Measurements from ENCODE around the gene STRADA.
"Not testable (repeated sequence)": the region's sequence is repeated elsewhere in the genome, so short reads cannot be mapped to it uniquely, and the experiment has no call there.

STRADA gene

GRCh38 chr17:63754046-63754445 is 12.4 kb upstream of the STRADA start:
- DNase-seq: no peak

- DNase-seq: no peak
Measured at GRCh38 chr17:63753215-63753614, 11.6 kb upstream of the STRADA start.

DNA sequence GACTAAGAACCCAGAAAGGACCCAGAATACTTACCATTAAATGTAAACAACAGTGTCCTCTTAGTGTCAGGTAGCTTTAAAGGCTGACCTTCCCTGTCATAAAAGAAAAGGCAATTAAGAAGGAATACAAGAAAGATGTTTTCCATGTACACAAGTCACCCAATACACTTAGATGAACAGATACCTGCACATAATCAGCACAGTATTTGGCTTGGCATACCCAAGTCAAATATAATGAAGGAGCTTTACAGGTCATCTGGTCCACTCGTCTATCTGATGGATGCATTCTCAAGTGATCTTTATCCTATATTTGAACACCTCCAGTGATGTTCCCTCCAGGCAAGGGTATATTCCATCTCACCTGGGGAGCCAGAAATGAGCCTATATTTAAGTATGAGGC is 11.1 kb upstream of the STRADA start:
- DNase-seq: no peak

DNA sequence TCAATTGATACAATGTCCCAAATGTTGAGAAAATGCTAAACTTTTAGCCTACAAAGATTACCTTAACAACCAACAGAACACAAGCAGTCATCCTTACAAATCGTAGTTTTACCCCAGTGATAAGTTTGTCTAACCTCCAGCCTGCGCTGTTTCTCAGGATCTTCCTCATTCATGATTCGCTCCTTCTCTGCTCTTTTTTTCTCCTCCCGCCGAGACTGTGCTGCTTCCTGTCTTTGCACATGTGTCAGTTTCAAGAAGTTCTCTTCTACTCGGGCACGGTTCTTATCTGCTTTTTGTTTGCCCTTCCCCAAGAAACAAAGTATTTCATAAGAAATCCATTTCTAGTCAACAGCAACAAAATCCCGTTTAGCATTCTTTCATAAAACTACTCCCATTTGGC is 10.2 kb upstream of the STRADA start:
- DNase-seq: peak in 5 of 6 experiments; percentile 5 to 37 (median 11)

- DNase-seq: peak in 1 of 6 experiments; percentile 32
Measured at GRCh38 chr17:63741143-63741407, 524 bp downstream of the STRADA start.

GRCh38 chr17:63740464-63741142 is 996 bp downstream of the STRADA start:
- peak in 2 of 6 experiments; percentile 13 to 47 for DNase-seq

- DNase-seq: no peak
Measured at GRCh38 chr17:63735691-63736090, 5.9 kb downstream of the STRADA start.

DNA sequence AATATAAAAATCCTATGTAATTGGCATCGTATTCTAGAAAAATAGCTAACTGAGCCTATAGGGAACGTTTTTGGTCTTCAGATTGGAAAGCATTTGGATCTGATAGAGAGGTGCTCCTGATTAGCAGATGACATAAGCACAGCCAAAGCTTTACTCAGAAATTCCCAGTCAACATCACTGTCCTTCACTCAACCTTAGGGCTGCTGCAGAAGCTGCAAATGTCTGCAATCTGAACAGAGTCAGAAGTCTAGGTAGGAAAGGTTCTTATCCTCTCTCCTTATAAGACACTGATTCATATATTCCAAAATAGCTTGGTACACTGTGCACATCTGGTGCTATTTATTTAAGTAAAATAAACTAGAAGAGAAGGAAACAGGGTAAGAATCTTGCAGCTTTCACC is 19.2 kb downstream of the STRADA start:
- no peak for DNase-seq

- DNase-seq: not testable (repeated sequence)
Measured at GRCh38 chr17:63720194-63720593, 21.4 kb downstream of the STRADA start.

DNA sequence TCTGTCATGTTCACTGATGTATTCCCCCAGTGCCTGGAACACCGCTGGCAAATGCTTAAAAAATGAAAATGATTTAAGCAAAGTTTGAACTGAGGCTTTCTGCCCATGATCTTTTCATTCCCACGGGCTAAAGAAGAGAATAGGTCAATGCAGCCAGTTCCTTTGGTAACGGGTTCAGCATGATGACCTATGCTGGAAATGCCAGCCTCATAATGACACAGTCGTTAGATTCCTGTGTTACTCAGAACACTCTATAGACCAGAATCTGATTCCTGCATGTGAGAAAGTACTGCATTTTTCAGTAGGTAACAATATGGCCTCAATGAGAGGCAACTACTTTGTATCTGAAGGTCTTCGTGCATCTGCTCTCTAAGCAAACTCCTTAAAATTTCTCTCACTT is 22.6 kb downstream of the STRADA start:
- no peak for DNase-seq

DNA sequence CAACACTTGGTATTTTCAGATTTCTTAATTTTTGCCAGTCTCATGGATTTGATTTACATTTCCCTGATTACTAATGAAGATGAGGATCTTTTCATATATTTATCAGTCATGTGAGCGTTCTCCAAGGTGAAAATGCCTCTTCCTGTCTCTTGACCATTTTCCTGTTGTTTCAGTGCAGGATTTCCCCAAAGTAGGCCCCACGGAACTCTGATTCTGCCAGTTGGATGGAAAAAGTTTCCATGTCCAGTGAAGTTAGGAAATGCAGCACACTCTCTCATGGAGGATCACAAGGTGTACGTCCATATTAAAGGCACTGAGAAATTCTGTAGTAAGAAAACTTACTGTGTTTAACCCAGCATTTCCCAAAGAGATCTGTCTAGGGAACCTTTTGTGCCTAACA is 25.2 kb downstream of the STRADA start:
- DNase-seq: no peak

DNA sequence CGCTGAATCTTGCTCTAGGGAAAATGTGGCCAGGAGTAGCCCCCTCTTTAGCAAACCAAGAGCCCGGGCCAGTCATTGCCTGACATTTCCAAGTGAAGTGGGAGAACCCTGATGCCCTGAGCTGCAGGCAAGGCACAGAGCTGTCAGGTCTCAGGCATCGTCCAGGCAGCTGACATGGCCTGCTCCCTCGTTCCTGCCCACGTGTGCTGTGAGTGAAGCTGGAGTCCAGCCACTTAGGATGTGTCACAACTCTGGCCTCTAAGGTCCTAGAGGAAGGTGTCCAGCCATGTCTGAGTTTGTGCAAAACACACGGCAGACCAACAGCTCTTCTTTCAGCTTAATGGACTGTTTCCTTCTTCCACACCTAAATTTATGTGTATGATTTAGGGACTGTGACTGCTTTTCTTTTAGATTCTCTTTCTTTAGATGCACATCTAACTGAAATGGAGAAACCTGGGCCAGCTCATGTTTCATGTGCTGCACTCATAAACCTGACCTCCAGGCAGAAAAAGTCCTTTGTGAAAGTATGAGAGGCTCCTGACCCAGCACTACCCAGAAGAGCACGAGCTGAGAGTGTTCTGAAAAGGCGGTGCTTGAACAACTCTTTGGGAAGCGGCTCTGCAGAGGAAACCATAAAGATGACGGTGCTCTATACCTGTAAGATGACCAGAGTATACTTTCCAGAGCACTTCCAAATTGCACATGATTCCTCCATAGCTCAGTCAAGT is 26.9 kb downstream of the STRADA start:
- no peak for DNase-seq

GRCh38 chr17:63709110-63709509 is 32.5 kb downstream of the STRADA start:
- DNase-seq: no peak

DNA sequence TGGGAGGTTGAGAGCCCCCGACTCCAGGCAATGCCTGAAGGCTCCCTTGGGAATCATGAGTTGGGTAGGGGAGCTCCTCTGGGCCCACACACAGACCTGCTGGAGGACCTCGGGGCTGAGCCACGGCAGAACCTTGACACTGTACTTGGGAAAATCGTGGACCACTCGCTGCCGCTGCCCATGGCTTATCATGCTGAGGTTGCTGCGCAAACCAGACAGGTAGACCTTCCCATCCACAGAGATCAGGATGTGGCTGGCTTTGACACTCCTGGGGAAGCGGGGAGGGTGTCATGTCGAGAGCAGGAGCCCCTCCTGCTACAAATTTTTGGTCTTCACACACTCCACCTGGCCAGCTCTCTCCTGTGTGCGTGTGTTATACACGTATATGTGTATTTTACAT is 34.4 kb downstream of the STRADA start:
- peak in 4 of 6 experiments; percentile 20 to 44 (median 38) for DNase-seq

GRCh38 chr17:63706336-63707082 is 35.1 kb downstream of the STRADA start:
- peak in 2 of 6 experiments; percentile 22 to 38 for DNase-seq

DNA sequence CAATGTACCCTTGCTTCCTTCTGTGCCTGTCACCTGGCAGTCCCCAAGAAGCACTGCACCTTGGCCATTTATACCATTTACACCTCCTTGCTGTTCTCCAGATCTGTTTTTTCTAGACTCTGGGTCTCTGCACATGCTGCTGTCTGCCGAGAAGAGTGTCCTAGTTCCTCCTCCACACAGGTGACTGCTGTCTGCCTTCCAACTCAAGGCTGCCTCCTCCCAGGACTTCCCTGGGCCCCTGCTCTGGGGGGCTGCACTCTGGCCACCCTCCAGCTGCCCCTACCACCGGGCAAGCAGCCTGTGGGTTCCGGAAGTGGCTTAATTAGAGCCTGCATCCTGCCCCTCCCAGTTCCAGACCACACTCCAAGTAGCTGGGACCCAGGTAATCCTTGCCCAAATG is 35.9 kb downstream of the STRADA start:
- peak in 1 of 6 experiments; percentile 39 for DNase-seq

- DNase-seq: no peak
Measured at GRCh38 chr17:63704836-63705235, 36.8 kb downstream of the STRADA start.

- DNase-seq: no peak
Measured at GRCh38 chr17:63704259-63704576, 37.4 kb downstream of the STRADA start.

- no peak for DNase-seq
Measured at GRCh38 chr17:63703556-63704258, 37.9 kb downstream of the STRADA start.

DNA sequence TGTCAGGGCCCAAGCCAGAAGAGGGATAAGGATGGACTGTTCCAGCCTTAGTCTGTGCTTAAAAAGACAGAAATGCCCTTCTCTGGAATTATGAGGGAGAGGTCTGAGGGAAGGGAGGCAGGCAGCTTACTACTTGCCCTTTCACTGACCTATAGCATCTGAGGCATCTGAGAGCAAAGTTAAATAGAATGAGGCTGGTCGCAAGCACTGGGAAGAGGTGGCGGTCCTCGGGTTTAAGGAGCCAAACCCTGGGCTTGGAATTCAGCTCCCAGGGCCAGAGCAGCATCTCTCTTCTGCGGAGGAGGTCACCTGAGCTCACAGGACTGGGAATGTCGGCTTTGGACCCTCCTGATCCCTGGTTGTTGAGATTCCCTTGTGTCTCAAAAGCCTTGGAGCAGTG is 38.6 kb downstream of the STRADA start:
- no peak for DNase-seq

DNA sequence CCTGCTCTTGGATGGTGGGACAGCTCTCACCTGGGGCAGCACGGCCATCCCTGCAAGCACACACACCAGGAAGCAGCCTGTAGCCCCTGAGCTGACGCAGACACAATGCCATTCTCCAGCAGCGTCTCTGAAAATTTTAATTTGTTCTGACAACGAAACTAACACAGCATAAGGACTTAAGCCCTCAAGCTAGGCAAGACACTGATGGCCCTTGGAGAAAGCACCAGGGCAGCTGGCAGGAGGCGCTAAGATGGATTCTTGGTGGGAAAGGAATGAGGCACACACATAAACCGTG is 38.9 kb downstream of the STRADA start:
- DNase-seq: peak in 1 of 6 experiments; percentile 45

DNA sequence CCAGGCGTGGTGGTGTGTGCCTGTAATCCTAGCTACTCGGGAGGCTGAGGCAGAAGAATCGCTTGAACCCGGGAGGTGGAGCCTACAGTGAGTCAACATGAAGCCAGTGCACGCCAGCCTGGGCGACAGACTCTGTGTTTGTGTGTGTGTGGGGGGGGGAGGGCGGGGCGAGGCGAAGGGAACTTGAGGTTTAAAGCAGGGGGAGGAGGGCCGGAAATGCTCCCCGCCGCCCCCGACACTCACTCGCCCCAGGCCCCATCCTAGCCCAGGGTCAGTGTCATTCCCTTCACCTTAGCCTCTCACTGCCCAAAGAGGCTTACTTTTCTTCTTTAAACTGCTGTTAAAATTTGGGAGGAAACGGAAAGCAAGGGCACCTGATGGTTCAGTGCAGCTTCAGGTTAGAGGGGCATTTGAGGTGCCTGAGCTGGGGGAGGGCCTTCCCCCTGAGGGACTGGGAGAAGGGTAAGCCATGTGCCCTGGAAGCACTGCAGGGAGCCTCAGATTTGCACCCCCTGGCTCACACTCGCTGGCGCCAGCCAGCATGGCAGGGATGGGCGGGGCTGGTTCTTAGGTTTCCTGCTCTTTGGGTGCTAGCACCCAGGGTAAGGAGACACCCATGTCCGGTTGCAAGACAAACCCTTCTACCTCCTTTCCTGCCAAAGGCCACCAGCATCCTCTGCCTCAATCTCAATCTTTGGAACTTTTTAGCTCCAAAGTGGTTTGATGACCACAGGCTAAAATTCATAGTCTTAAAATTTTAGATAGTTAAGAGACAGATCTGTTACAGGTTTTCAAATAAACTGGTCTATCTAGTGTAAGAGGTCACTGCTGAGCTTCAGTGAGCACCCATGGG is 39.5 kb downstream of the STRADA start:
- DNase-seq: peak; percentile 68 to 77 (median 75)

DNA sequence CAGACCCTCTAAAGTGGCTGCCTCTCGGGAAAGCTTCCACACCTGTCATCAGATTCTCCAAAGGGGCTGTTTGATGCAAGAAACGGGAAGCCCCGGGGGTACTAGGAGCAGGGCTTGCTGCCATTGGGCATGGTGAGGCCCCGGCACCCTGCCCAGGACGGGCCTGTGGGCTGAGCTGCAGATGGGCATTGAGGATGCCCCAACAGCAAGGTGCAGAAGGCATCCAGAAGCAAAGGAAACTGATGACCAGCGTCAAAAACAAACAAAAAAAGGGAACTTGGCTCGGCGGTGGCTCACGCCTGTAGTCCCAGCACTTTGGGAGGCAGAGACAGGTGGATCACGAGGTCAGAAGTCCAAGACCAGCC is 40.2 kb downstream of the STRADA start:
- peak in 2 of 6 experiments; percentile 40 to 52 for DNase-seq

All from stimulated activated naive CD4-positive, alpha-beta T cell (primary cell).